Cardiac fibroblast (primary cell): ENCODE data around the gene CARMIL1.
A peak's percentile ranks its signal among the peaks of the same experiment; 100 is the strongest.

Source experiments
- DNase-seq, 2 donors: peaks; one replicate each; pipeline versions ENCODE4 v3.0.0 to v3.0.0-alpha.2; 2010; ENCODE audit warnings: low read depth in 2 of 2
- H3K4me3 ChIP-seq, 2 donors: replicated peaks in 1 of 2; 1 replicate in 1 of 2; 2 replicates in 1 of 2; pipeline ENCODE4 v1.5.1; 2011; ENCODE audit warnings: low read depth in 2 of 2, low read length in 2 of 2, mild to moderate bottlenecking in 2 of 2, moderate library complexity in 1 of 2
- CTCF ChIP-seq: IDR thresholded peaks from one replicate; pipeline ENCODE4 v1.5.1; 2011; ENCODE audit warnings: low read depth, mild to moderate bottlenecking, low read length, inconsistent platforms

The CARMIL1 gene

DNA sequence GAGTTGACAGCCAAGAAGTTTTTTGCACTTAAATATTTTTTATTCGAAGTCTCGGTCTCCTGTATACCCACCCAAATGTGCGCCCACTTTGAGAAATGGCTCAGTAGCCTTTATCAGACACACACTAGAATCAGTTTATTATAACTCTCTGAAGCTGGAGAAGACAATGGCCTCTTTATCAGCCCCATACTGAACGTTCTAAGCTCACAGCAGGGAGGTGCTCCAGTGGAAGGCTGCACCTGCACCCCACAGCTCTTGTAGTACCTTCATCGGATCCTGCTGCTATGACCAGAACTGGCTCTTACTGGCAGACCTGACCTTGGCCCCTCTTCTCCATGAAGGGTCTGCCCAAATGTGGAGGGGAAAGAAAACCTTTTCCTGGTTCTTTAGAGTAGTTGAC, 207.8 kb downstream of the CARMIL1 start:
- no peak for TF ChIP-seq CTCF
- no peak overlapping the region for H3K4me3 ChIP-seq
- DNase-seq: no peak

- no peak for TF ChIP-seq CTCF
- no peak for DNase-seq
- H3K4me3 ChIP-seq: no peak overlapping the region
Observed at GRCh38 chr6:25488156-25488555, 209.0 kb downstream of the CARMIL1 start.

DNA sequence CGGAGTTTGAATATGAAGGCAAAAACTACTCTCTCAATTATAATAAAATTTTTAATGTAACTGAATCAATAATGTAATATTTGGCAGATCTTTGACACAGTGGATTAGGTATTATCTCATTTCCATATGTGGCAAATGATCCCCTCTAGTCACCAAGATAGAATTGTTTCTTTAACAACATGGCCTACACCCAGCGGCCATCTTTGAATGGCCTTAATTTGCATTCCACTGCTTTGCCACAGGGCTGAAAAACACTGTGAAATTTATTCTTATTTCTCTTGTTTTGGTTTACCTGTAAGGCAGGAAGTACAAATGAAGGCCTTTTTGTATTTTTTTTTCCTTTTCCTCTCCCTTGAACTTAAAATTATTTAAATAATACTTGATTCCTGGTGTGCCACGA, 210.2 kb downstream of the CARMIL1 start:
- no peak for TF ChIP-seq CTCF
- DNase-seq: no peak
- H3K4me3 ChIP-seq: no peak overlapping the region

DNA sequence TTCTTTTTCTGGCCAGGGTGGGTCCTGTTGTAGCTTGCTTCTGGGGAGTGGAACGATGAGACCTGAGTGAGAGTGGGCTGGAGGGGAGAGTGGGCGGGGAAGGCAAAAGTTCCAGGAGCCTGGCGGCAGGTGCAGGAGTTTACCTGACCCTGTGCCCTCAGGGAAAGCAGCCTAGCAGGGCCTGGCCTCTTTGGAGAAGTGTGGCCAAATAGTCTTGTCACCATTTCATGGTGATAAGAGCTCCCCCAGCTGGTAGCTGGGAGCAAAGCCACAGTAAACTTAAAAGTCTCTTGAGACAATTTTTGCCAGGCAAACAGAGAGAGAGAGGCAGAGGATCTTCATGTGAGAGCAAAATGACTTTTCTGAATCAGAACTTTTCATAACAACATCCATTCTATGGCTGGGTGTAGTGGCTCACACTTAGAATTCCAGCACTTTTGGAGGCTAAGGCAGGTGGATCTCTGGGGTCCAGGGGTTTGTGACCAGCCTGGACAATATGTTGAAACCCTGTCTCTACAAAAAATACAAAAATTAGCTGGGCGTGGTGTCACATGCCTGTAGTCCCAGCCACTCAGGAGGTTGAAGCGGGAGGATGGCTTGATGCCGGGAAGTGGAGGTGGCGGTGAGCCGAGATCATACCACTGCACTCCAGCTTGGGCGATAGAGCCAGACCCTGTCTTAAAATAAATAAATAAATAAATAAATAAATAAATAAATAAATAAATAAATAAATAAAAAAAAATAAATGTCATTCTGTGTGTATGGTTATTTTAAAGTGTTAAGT, 211.0 kb downstream of the CARMIL1 start:
- no peak overlapping the region for H3K4me3 ChIP-seq
- peak; percentile 86 for TF ChIP-seq CTCF
- DNase-seq: peak; percentile 88

GRCh38 chr6:25492951-25493350, 213.8 kb downstream of the CARMIL1 start:
- H3K4me3 ChIP-seq: no peak overlapping the region
- TF ChIP-seq CTCF: no peak
- DNase-seq: no peak

- TF ChIP-seq CTCF: no peak
- DNase-seq: no peak
- H3K4me3 ChIP-seq: no peak overlapping the region
Observed at GRCh38 chr6:25494469-25494868, 215.3 kb downstream of the CARMIL1 start.
